ENCODE results near the gene CCDC57.

Gene CCDC57

DNA sequence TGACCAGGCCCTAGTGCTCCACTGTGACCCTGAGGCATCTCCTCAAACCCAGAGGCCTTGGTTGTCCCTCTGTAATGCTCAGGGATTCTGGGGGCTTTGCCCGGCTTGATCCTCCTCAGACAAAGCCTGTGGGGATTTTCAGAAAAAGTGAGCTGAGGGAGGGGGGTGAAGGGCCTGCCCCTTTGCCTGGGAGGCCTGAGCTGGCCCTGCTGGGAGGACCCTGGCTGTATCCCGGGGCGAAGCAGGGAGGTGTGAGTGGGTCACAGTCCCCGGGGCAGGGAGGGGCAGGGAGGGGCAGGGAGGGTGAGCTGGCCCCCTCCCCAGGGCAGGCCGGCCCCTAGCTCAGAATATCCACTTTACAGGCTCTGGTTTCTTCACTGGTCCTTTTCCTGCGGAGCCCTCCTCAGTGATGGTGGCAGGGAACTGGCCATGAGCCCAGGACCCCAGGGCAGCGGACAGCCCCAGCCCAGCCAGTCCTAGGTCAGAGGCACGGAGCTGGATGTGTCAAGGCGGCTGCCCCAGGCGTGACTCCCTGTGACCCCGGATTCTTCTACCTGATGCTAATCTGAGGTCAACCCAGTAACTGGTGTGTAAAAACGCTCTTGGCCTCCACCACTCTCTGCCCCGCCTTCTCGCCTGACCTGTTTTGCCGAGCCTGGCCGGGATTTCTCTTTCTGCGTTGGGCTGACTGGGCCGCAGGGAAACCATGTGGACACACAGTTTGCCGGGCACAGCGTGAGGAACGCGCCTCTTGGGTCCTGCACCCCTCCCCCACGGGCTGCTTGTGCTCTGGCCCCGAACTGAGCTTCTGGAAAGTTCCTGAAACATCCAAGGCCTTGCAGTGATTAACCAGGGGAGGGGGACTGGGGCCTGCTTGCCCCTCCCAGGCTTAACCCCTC lies 108.8 kb downstream of the CCDC57 start:
- Histone ChIP-seq H3K36me3 (replicated peaks; ENCODE audit: low read depth, low read length) (peaks cover 3% of the 10 kb centered on the region), H3K4me1 (ENCODE audit: low read length) (peaks cover 40% of the 10 kb centered on the region), H2AFZ (ENCODE audit: low read depth, low read length) (no peak overlapping the region), H3K4me2 (ENCODE audit: low read length) (no peak overlapping the region), H3K27ac (ENCODE audit: low read length) (no peak overlapping the region), H3K79me2 (ENCODE audit: low read length) (peaks cover 19% of the 10 kb centered on the region), H3K27me3 (ENCODE audit: low read depth, low read length) (no peaks in the 10 kb centered on the region), H3K9ac (ENCODE audit: low read length) (no peak overlapping the region), H4K20me1 (ENCODE audit: insufficient read depth, low read length) (no peaks in the 10 kb centered on the region), H3K9me3 (ENCODE audit: insufficient read depth, low read length) (no peaks in the 10 kb centered on the region), H3K4me3 (ENCODE audit: low read length) (no peak overlapping the region)
- TF ChIP-seq, protein P1, sequence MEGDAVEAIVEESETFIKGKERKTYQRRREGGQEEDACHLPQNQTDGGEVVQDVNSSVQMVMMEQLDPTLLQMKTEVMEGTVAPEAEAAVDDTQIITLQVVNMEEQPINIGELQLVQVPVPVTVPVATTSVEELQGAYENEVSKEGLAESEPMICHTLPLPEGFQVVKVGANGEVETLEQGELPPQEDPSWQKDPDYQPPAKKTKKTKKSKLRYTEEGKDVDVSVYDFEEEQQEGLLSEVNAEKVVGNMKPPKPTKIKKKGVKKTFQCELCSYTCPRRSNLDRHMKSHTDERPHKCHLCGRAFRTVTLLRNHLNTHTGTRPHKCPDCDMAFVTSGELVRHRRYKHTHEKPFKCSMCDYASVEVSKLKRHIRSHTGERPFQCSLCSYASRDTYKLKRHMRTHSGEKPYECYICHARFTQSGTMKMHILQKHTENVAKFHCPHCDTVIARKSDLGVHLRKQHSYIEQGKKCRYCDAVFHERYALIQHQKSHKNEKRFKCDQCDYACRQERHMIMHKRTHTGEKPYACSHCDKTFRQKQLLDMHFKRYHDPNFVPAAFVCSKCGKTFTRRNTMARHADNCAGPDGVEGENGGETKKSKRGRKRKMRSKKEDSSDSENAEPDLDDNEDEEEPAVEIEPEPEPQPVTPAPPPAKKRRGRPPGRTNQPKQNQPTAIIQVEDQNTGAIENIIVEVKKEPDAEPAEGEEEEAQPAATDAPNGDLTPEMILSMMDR (IDR thresholded peaks at IDR 0.05; ENCODE audit: low read depth, low read length) = no peak

- H3K27me3 ChIP-seq (ENCODE audit: low read depth, low read length) = no peaks in the 10 kb centered on the region
- H2AFZ ChIP-seq (ENCODE audit: low read depth, low read length) = no peak overlapping the region
- H3K4me1 ChIP-seq (ENCODE audit: low read length) = peaks cover 39% of the 10 kb centered on the region
- no peak overlapping the region for H3K9ac ChIP-seq (ENCODE audit: low read length)
- H3K4me3 ChIP-seq (ENCODE audit: low read length) = no peak overlapping the region
- H4K20me1 ChIP-seq (ENCODE audit: insufficient read depth, low read length) = peaks cover under 1% of the 10 kb centered on the region
- TF ChIP-seq EZH2phosphoT487 (IDR thresholded peaks at IDR 0.05; ENCODE audit: low read depth) = no peak
- TF ChIP-seq, protein P1 (IDR thresholded peaks at IDR 0.05; ENCODE audit: low read depth, low read length) = no peak
- H3K4me2 ChIP-seq (ENCODE audit: low read length) = no peak overlapping the region
- H3K36me3 ChIP-seq (replicated peaks; ENCODE audit: low read depth, low read length) = peaks cover 6% of the 10 kb centered on the region
- H3K79me2 ChIP-seq (ENCODE audit: low read length) = peaks cover 30% of the 10 kb centered on the region
- no peaks in the 10 kb centered on the region for H3K9me3 ChIP-seq (ENCODE audit: insufficient read depth, low read length)
- no peak overlapping the region for H3K27ac ChIP-seq (ENCODE audit: low read length)
These were observed 110.6 kb downstream of the CCDC57 start for GRCh38 chr17:82101767-82102679.

DNA sequence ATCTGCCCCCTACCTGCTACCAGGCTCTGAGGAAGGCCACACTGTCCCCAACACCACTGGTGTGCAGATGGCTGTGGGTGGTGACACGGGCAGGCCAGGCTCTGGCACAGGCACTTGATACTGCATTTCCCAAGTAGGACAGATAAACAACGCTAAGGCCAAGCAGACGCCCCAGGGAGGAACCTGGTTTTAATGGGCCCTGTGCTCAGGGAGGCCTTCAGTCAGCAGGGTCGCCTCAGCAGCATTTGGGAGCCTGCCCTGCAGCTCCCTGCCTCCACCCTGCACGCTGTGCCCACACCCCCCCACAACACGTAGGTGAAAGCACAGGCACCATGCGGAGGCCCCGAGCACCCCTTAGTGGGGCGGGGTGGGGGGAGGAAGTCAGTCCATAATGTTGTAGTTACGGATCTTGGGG lies 111.3 kb downstream of the CCDC57 start:
- peaks cover 8% of the 10 kb centered on the region for H4K20me1 ChIP-seq (ENCODE audit: insufficient read depth, low read length)
- H3K79me2 ChIP-seq (ENCODE audit: low read length) = peaks cover 37% of the 10 kb centered on the region
- no peak overlapping the region for H2AFZ ChIP-seq (ENCODE audit: low read depth, low read length)
- peaks cover 38% of the 10 kb centered on the region for H3K4me1 ChIP-seq (ENCODE audit: low read length)
- no peaks in the 10 kb centered on the region for H3K27me3 ChIP-seq (ENCODE audit: low read depth, low read length)
- H3K9ac ChIP-seq (ENCODE audit: low read length) = no peak overlapping the region
- no peak overlapping the region for H3K27ac ChIP-seq (ENCODE audit: low read length)
- no peak overlapping the region for H3K4me3 ChIP-seq (ENCODE audit: low read length)
- H3K36me3 ChIP-seq (replicated peaks; ENCODE audit: low read depth, low read length) = peaks cover 13% of the 10 kb centered on the region
- TF ChIP-seq, protein P1 (IDR thresholded peaks at IDR 0.05; ENCODE audit: low read depth, low read length) = no peak
- TF ChIP-seq EZH2phosphoT487 (IDR thresholded peaks at IDR 0.05; ENCODE audit: low read depth) = no peak
- no peaks in the 10 kb centered on the region for H3K9me3 ChIP-seq (ENCODE audit: insufficient read depth, low read length)
- no peak overlapping the region for H3K4me2 ChIP-seq (ENCODE audit: low read length)

Measured in OCI-LY3 (cell line).